NCI-H2171 (cell line): Measurements from ENCODE around the gene ARHGAP24.

Experiments used
- DNase-seq: peaks from one replicate; lab custom pipeline; 2025; lab: John Stamatoyannopoulos, UW

The ARHGAP24 gene

DNA sequence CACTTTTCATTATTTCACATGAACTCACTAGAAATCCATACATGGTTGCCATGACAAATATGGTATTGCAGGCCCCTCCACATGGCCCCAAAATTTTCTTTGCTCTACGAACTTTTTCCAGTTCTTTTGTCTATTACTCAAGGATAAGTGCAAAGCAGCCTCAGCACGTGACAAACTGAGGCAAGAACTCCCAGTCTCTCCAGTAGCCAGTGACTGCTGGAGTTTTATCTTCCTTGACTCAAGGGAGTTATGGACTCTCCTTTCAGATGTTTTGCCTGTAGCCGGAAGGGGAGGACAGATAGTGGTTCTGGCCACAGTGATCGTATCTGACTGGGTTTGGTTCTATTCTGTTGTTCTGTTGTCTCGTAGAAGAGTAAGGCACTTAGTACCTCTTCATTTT, 105.5 kb downstream of the ARHGAP24 start:
- no peak for DNase-seq

DNA sequence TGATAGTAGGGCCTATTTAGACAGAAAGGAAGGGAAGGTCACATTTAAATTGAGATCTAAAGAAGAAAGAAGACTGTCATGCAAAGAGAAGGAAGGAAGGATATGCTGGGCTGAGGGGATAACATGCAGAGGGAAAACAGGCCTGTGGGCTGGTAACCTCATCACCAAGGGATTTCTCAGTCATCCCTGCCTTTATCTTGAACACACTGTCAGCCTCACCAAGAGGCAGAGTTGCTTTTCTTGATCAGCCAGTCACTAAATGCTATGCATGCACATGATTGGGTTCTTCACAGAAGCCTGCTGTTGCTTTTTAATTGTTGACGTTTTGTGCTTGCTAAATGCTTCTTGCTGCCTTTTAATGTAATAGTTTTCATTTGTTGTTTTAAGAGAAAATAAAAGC, 113.0 kb downstream of the ARHGAP24 start:
- no peak for DNase-seq

DNA sequence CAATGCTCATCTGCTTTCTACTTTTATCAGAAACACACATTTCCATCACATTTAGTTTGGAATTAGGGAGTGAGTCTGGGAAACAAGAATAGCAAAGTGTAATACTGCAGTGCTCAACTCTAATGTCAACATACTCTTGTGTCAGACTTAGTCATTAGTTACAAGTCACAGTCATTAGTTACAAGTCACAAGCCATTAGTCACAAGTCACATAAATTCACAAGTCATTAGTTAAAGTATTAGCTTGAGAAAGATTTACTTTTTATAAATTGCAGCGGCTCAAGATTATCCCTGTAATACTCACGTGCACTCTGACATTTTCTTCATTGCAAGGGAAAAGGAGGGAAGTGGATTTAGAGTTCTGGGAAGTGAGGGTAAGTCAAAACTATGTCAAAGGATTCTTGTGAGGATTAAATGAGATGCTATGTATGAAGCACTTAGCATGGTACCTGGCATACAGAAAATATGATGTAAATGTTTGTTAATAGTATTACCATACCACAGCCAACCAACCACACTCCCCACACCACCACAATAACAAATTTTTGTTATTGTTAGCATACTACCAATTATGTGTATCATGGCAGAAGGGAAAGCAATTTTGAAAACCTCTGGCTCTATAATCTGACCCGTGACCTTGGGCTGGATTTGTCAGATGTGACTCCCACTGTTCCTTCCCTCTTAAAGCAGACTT, 116.6 kb downstream of the ARHGAP24 start:
- no peak for DNase-seq

DNA sequence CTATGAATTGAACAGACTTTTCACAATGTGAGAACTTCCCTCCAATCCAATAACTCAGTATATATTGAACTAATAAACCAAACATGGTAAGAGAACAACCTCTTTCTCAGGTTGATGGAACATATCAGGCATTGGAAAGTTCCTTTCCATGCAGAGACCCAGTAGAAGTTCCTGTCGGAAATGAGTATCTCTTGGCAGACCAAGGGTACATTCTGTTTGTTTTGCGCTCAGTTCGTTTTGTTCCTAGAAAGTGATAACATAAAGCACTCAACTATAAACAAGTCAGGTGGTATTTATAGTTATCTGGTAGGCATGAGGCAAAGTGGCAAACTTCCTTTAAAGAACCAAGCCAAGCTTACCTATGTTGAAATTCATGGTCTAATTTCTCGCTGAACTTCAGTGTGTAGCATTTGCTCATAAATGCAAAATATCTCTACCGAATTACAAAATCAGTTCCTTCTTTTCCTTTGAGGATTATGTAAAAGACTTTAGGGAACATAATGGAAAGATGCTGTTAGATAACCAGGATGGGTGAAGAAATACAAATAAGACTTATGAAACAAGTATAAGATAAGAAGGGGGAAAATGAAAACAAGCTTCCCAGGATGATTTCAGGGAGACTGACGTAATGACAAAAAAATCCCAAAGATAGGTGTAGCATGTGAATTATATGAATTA, 120.3 kb downstream of the ARHGAP24 start:
- DNase-seq = no peak

DNA sequence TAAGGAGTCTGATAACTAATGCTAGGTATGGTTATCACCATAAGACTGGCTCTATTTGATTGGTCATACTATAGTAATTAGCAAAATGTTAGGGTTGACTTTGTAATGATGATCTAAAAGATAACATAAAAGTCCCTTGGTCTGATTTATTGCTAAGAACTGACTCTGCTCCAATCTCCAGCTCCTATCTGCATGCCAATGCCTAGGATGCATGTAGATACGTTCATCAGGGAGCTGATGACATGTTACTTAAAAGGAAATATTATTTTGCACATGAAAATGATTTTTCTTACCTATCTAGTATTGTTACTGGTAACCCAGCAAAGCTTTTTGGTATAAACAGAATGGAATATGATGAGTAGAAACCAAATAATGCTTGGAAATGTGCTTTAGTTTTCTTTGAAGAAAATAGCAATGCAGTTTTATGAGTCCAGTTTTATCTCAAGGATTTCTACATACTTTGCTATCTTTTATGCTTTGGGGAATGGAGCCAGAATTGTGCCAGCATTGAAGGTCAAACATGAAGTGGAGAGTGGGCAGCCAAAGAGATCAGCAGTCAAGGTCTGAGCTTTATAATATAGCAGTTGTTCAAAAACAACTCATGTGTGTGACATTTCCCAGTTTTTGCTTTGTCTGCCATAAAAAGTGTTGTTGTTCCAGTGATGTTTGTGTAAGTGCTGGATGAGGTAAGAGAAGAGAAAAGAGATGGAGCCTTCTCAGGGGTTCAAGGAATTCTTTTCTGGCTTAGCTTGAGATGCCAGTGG, 121.0 kb downstream of the ARHGAP24 start:
- no peak for DNase-seq

DNA sequence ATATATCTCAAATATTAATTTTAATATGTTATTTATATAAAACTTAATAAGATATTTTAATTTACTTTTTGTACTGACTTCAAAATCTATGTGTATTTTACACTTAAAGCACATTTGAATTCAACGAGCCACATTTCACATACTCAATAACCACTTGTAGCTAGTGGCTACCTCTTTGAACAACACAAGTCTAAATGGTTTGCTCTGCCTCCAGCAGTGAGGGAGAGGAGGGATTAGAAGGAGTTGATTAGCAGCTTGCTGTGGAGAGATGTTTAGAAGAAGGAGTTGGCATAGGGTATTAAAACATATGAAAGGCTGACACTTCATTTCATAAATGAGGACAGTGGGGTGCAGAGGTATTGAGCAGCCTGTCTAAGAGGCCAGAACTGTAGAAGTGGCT, 124.0 kb downstream of the ARHGAP24 start:
- DNase-seq = no peak

DNA sequence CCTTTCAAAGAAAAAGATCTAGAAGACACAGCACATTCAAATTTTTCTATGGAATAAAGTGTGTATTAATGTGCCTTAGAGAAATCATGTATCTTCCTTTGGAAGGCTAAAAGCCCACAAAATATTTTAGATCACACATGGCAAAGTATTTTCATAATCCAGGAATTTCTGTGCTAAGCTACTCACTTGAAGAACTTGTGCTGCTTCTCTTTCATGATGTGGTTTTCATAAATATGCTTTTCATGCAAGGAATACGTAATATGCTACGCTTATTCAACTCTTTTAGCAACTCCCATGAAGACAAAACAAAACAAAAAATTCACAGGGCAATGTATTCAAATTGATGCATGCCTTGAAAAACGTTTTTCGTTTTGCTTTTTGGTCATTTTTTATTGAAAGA, 125.6 kb downstream of the ARHGAP24 start:
- no peak for DNase-seq

DNA sequence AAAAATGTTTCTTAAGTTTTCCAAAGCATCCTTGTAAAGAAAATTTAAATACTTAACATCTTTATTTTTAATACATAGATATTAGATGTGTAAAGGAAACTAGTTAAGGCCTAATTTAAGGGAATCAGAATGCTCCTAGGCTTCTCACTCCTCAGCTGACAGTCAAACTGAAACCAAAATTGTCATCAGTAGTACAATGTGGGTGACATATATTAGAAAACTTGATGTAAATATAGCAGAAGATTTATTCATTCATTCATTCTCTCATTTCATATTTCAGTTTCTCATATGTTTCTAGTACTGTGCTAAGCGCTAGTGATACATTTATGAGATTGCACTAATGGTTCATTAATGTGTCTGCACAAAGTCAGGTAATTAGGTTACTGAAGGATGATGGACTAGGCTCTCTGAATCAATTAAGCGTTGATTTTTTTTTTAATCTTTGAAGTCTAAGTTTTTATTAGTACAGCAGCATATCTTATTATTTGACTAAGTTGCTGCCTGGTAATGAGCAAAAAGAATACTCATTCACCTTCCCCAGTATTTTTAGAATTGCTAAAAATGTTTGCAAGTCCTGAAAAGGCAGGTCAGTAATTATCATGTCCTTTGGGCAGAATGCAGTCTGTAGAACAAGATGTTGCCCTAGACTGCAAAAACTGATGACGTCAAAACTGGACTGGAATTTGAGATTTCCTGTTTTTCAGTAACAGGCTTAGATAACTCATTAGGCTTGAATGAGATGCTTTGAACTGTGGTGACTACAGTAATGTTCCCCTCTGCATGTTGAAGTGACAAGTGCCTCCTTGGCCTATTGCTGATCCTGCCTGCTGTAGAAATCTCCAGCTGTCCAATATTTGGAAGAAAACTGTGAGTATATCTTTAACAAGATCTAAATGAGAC, 128.7 kb downstream of the ARHGAP24 start:
- no peak for DNase-seq

DNA sequence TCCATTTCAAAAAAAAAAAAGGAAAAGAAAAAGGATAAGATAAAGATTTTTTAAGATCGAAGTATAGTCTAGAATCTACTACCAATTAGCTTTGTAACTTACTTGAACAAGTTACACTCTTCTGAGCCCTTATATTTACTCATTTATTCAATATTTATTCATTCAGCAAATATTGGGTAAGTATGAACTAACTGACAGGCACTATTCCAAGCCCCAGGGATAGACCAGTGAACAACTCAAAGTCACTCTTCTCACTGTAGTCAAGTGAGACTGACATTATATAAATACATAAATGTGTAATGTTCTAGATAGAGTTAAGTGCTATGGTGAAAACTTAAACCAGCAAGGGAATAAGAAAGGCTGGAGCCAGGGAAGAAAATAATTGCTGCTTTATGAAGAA, 131.6 kb downstream of the ARHGAP24 start:
- DNase-seq = no peak

DNA sequence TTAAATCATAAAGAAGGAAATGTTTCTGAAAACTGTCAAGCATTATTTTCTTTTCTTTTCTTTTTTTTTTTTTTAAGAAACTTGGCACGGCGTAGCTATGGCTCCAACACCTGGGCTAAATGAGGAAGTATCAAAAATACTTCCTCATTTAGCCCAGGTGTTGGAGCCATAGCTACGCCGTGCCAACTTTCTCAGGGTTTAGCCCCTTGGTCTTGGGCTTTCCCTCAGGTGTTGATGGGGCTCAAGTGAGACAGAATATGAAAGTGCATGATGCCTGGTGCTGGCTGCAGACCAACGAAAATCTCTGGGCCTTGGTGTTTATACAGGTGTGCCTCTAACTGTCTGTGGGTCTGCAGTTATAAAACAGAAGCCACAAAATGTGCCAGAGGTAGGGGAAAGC, 132.7 kb downstream of the ARHGAP24 start:
- no peak for DNase-seq

DNA sequence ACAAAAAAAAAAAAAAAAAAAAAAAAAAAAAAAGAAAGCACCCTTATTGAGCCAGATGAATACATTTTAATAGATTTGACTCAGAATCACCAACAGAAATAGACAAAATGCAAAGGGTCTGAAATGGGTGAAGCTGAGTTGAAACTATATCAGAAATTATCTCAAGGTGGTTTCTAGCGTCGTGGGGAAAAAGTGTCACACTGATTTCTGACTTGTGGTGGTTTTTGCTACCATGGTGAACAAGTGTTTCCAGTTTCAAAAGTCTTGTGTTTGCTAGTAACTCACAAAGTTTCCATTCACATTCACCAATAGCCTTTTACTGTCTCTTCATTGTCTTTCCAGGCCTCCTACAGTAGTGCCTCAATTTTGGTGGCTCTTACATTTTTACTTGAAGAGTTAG, 135.5 kb downstream of the ARHGAP24 start:
- no peak for DNase-seq

DNA sequence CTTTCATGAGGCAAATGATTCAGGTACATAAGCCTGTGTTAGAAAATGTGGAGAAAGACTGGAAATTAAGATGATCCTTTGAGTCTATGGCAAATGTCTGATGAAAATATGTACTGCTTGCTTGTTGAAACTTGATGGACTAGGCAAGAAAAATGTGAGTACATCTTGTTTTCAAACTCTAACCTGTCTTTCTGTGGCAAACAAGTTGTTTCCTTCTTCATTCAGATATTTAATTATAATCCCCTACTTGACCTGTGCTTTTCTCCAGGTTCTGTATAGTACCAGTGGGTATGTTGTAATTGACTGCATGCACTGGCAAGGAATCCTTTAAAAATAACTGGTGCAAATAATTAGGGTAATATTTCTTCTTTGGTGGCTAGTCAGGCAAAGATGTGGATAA, 136.7 kb downstream of the ARHGAP24 start:
- DNase-seq = no peak

DNA sequence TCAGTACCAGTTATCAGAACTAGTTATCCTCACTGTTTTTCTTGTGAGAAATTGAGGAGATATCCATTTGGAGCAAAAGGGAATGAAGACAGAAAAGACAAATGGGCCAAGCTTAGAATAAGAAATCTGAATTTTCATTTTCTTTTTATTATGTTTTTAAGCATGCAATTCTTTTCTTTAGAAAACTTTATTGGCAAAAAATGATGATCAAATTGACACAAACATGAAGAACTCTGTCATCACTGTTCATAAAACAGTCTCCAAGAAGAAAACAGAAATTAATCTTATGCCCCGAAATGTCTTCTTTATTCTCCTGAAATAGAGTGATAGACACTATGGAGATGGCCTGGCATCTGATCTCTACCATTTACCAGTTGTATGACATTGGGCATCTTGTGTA, 139.0 kb downstream of the ARHGAP24 start:
- no peak for DNase-seq

DNA sequence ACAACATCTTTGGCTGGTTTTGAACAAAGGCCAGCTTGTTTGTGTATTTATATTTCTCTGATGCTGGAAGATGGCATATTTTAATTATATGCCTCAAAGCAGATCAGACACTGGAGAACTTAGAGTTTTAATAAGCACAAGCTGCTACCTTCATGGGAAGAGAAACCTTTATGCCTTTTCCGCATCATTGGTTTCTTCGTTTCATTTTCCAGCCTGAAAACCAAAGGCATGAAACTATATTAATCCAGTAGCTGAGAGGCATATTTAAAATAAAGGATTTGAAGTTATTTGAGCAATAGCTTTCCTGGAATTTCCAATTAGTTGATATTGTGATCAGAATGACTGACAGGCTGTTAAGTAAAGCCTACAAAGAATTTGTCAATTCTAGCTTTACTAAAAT, 141.0 kb downstream of the ARHGAP24 start:
- no peak for DNase-seq

DNA sequence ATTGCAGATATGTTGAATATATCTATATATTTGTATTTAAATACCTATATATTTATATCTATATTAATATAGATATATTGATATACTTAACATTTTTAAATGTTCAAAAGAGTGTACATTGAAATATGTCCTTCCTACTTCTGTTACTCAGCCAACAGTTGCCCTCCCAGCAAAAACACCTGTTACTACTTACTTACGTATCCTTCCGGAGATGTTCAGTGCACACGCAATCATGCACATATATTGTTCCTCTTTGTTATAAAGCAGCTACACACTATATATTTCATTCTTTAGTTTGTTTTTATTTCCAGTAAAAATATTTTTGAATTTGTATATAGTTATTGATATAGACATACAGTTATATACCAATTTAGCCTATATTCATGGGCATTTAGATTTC, 142.3 kb downstream of the ARHGAP24 start:
- no peak for DNase-seq

DNA sequence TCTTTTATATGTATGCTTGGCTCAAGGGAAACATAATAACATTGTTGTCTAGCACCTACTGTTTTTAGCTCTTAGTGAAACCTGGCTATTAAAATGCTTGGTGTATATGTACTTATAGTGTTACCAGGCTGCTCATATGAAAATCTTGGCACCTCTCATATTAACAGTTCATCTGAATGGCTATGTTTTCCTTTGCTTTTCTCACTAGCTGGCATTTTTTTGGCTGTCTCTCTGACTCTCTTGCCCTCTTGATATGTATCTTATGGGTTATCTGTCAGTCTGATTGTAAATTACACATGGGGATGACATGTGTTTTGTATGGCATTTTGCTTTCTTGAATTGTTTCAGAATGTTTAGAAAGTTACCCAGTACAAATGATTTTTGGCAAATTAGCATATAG, 158.0 kb downstream of the ARHGAP24 start:
- DNase-seq = peak; percentile 9

DNA sequence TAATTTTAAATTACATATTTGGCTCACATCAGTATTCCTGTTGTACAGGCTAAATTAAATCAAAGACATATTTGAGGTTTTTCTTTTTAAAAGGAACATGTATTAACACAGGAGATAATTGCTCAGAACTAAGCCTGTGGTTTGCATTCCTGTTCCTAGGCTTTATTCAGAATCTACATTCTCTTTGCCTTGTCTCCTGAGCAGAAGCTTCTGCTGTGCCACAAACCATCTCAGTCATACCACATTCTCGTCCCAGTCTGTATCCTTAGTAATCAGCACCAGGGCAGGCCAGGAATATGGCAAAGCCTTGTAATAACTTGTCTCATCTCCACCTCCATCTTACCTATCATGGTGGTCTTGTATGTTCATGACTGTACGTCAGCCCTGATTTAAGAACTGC, 162.8 kb downstream of the ARHGAP24 start:
- DNase-seq = no peak

DNA sequence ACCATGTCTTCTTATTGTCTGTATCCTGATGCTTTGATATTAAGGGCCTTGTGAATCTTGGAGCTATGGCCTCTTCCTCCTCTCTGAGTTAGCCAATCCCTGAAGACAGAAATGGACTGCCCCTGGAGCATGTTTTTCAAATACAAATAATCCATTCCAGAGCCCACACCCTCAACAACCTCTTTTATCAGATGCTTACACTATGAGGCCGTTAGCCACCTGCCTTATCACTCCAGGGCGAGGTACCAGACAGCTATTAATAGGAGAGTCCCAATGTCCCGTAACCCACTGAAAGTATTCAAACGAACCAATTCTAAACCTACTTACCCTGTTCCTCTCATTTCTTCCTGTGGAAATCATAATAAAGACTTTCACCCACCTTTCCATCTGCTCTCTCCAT, 165.0 kb downstream of the ARHGAP24 start:
- DNase-seq = no peak

DNA sequence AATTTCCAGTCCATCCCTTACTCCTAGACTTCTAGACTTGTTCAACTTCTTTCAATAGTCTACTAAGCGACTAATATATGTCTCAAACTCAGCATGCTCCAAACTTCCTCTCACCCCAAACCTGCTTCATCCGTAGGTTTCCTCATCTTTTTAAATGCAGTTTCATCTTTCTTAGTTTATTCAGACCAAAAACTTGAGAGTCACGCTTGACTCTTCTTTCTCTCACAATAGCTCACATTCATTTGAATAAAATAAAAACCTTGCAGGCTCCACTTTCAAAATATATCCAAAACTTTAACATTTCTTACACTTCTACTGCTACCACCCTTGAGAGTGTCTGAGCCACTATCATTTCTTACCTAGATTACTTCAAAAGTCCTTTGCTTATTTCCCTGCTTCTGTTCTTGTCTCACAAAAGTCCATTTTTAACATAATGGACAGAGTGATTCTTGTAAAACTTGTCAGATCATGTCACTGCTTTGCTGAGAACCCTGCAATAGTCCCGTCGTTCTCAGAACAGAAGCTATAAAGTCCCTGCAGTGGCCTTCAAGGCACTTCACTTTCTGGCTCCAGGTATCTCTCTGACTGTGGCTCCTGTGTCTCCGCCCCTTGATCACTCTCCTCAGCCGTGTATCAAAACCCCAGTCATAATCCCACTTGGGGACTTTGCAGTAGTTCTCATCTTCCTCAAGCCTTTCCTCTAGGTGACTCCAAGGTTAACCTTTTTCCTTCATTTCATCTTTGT, 167.6 kb downstream of the ARHGAP24 start:
- DNase-seq = no peak

DNA sequence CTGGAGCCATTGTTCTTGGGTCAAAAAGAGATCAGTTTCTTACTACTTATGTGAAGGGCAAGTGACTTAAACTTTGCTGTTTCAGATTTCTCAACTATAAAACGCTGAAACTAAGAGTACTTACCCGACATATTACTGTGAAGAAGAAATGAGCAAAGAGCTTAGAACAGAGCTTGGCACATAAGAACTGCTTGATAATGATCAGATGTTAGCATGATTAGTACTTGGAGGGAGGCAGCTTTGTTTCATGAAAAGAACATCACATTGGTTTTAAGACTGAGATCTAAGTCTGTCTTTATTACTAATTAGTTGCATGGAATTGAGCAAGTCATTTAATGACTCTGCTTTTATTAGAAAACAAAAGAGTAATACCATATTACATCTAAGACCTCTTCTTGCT, 169.1 kb downstream of the ARHGAP24 start:
- no peak for DNase-seq

DNA sequence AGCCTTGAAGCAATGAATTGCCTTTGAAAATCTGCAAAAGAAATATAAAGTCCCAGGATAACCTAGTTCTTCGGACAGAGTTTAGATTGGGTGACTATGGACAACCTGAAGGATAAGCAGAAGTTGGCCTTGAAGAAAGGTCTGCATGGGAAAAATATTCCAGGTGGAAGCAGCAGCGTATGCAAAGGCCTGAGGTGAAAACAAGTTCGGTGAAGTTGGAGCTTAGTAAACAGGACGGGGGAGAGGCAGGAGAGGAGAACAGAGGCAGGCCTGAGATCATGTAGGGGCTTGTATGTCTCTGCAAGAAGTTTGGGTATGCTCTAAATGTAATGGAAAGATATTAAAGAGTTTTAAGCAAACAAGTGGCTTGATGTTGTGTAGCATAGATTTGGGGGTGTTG, 176.0 kb downstream of the ARHGAP24 start:
- no peak for DNase-seq
